ENCODE results near the gene AQP12B. TPM values are rescaled to one million over a fixed set of nuclear protein-coding genes. Genes with fewer than 3 reads are reported as not detected.
A peak's percentile ranks its signal among the peaks of the same experiment; 100 is the strongest.

Gene AQP12B
- total and polyA plus RNA-seq, 2 of the 13 experiments (the other 11 are each of a cell fraction or from before 2014, with no cell fraction given), result not detected

- no peak for ATAC-seq
- Histone ChIP-seq H3K4me3 (replicated peaks in 1 of 3; ENCODE audit: insufficient read depth in 1 of 3, low read depth in 2 of 3, low read length in 3 of 3) (no peak overlapping the region), H3K9me3 (ENCODE audit: low read length) (no peaks in the 10 kb centered on the region), H4K20me1 (ENCODE audit: insufficient read depth, low read length) (no peaks in the 10 kb centered on the region), H3K27ac (ENCODE audit: extremely low read length, insufficient read depth, low read length) (no peak overlapping the region), H3K4me2 (ENCODE audit: low read depth, low read length) (no peak overlapping the region), H3K9ac (ENCODE audit: insufficient read depth, low read depth, low read length) (no peak overlapping the region), H3K79me2 (ENCODE audit: insufficient read depth, low read length) (no peaks in the 10 kb centered on the region), H3K36me3 (replicated peaks in 1 of 2; ENCODE audit: control insufficient read depth in 1 of 2, insufficient read depth in 2 of 2, low read length in 2 of 2) (no peaks in the 10 kb centered on the region), H3K4me1 (ENCODE audit: insufficient read depth, low read length) (no peaks in the 10 kb centered on the region), H3K27me3 (ENCODE audit: control insufficient read depth in 1 of 2, insufficient read depth in 2 of 2, low read length in 2 of 2) (peaks cover 43 to 89% of the 10 kb centered on the region in 2 experiments), H2AFZ (ENCODE audit: low read length) (no peak overlapping the region)
- DNase-seq (ENCODE audit: low spot score), result no peak
- in situ Hi-C loops (cut with HindIII; ENCODE audit: extremely low pct_ligation_motif_present, low pct_unique_long_range_greater_than_20kb) (no loop called here), intact Hi-C loops (cut with micrococcal nuclease; ENCODE audit: unreplicated experiment) (no loop called here)
- no peak for FAIRE-seq
- BruUV-seq (replicated peaks), result no TSS peak
- ChIA-PET CTCF (ENCODE audit: low intra/inter-chr PET ratio, low total read pairs) (no interaction called here), POLR2A (no interaction called here)
- no peak for TF ChIP-seq SNAPC2 (CRISPR knock-in tag; IDR thresholded peaks at IDR 0.05)
- no peak for TF ChIP-seq THAP7 (CRISPR knock-in tag; IDR thresholded peaks at IDR 0.05)
- 0% methylated on average over 1 of the region's 9 CpGs for WGBS (ENCODE audit: low lambda C conversion rate)
Measured at GRCh38 chr2:240711296-240711695, 28.6 kb upstream of the AQP12B start.

GRCh38 chr2:240708457-240708856 lies 25.8 kb upstream of the AQP12B start:
- Histone ChIP-seq H3K27me3 (ENCODE audit: control insufficient read depth in 1 of 2, insufficient read depth in 2 of 2, low read length in 2 of 2) (peaks cover 32 to 87% of the 10 kb centered on the region in 2 experiments), H3K36me3 (replicated peaks in 1 of 2; ENCODE audit: control insufficient read depth in 1 of 2, insufficient read depth in 2 of 2, low read length in 2 of 2) (no peaks in the 10 kb centered on the region), H3K4me3 (replicated peaks in 1 of 3; ENCODE audit: insufficient read depth in 1 of 3, low read depth in 2 of 3, low read length in 3 of 3) (no peak overlapping the region), H3K9me3 (ENCODE audit: low read length) (no peaks in the 10 kb centered on the region), H4K20me1 (ENCODE audit: insufficient read depth, low read length) (no peaks in the 10 kb centered on the region), H3K79me2 (ENCODE audit: insufficient read depth, low read length) (no peaks in the 10 kb centered on the region), H2AFZ (ENCODE audit: low read length) (no peak overlapping the region), H3K4me2 (ENCODE audit: low read depth, low read length) (no peak overlapping the region), H3K9ac (ENCODE audit: insufficient read depth, low read depth, low read length) (no peak overlapping the region), H3K27ac (ENCODE audit: extremely low read length, insufficient read depth, low read length) (no peak overlapping the region), H3K4me1 (ENCODE audit: insufficient read depth, low read length) (no peaks in the 10 kb centered on the region)
- intact Hi-C loops (cut with micrococcal nuclease; ENCODE audit: unreplicated experiment), result no loop called here
- TF ChIP-seq CHD2 (IDR thresholded peaks at IDR 0.05; ENCODE audit: low read depth, low read length) (0 out of 2 replicates have a peak, but pooled peaks have one; percentile 42), ZNF292 (CRISPR knock-in tag; IDR thresholded peaks at IDR 0.05; ENCODE audit: borderline replicate concordance, low read depth) (no peak), FOXO4 (CRISPR knock-in tag; conservative IDR thresholded peaks at IDR 0.05) (no peak)
- FAIRE-seq (no peak), DNase-seq (ENCODE audit: low spot score) (no peak), ATAC-seq (no peak)
- ChIA-PET CTCF (ENCODE audit: low intra/inter-chr PET ratio, low total read pairs) (no interaction called here), POLR2A (no interaction called here)
- no TSS peak for BruUV-seq (replicated peaks)
- WGBS (ENCODE audit: low lambda C conversion rate), result under 1% methylated on average over 7 of the region's 7 CpGs
- in situ Hi-C loops (cut with HindIII; ENCODE audit: extremely low pct_ligation_motif_present, low pct_unique_long_range_greater_than_20kb), result loop anchor here (10.0 kb wide), 1 partner anchor 184 kb away; no protein-coding TSS in a partner anchor

All from HepG2 (cell line).